GM18505 (cell line): ENCODE measurements around the gene TIMM23.
"Not testable (repeated sequence)": the region's sequence is repeated elsewhere in the genome, so short reads cannot be mapped to it uniquely, and the experiment has no call there.

Source experiments
- ATAC-seq: cut with Tn5 transposase; IDR thresholded peaks from one replicate; pipeline ENCODE4 v1.9.1; 2021; ENCODE audit not compliant: unreplicated experiment
- POLR2A ChIP-seq: IDR thresholded peaks from 4 replicates; pipeline ENCODE4 v1.6.1; 2011; ENCODE audit warnings: borderline replicate concordance; ENCODE audit not compliant: insufficient read depth, insufficient read length; ENCODE audit errors: extremely low read depth

TIMM23 gene

DNA sequence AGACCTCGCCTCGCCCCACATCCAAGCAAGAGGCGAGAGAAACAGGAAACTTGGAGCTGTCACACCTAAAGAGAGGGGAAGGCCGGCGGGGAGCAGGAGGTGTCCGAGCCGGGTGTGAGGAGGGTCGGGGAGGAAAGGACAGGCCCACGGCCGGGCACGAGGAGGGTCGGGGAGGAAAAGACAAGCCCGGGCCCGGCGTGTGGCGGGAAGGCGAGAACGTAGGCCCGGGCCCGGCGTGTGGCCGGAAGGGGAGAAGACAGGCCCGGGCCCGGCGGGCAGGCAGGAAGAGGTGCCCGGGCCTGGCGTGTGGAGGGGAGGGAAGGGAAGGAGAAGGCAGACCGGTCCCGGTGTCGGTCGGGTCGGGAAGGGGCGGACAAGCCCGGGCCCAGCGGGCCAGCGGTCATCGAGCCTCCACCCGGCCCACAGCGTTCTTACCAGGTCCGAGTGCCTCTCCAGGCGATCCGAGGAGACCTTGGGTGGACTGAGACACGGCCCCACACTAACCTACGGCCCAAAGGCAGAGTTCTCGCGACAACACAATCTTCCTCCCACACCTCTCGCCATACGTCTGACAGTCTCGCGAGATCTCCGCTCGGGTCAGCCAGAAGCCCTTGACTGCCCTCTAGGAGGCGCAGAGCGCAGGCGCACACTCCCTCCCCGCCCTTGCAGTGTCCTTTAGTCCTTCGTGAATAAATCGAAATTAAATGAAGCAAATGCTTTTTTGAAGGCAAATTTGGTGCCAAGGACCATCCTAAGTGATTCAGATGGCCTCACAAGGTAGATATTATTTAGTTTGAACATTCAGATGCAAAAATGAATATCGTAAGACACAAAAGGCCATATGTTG, 58.0 kb downstream of the TIMM23 start, which contains the start of gene NCOA4:
TSS of gene NCOA4 (minus strand) at position 533 of the 847 bp plus-strand sequence. CDS start 13,943 bp downstream, outside the sequence.
- peak; percentile 97 for ATAC-seq
- TF ChIP-seq POLR2A: peak; percentile 95

DNA sequence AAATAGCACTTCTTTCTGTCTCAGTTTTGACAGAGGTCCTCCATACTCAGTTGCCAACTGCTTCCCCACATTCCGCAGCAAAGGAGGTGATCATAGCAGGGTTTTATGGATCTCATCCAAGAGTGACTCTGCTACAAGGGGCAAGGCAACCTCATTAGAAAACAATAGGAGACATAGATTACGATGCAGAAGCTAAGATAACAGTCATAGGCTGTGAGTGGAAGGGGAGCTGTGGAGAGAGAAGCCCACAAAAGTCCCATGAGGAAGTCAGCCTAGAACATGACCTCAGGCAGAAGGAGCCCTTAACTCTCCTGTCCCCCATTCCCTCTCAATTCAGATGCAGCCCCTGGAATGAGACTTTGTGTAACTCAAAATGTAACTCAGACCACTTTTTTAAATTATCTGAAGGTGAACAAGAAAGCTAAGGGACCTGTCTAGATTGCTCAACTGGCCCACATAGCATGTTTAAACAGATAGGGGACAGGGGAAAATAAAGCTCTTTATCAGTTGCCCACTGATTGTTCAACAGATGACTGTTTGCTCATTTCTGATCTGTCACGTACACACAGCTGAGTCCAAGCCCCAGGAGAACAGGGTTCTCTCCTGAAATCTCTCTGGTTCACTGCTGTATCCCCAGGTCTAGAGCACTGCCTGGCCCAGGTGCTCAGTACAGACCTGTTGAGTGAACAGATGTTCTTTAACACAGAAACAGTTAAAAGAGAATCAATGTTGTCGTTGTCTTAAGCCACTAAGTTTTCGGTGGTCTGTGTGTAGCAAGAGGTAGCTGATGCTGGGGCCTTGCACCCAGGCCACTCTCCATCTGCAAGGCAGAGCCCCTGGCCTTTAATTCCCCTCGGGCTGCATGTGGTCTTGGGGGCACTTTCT, 59.6 kb downstream of the TIMM23 start:
- ATAC-seq: no peak
- TF ChIP-seq POLR2A: no peak

- TF ChIP-seq POLR2A: no peak
- ATAC-seq: no peak
Measured at GRCh38 chr10:46033602-46034011, 61.3 kb downstream of the TIMM23 start.

- no peak for ATAC-seq
- TF ChIP-seq POLR2A: no peak
Measured at GRCh38 chr10:46035923-46036849, 63.9 kb downstream of the TIMM23 start.

- ATAC-seq: no peak
- TF ChIP-seq POLR2A: no peak
Measured at GRCh38 chr10:46037107-46037825, 65.0 kb downstream of the TIMM23 start.

DNA sequence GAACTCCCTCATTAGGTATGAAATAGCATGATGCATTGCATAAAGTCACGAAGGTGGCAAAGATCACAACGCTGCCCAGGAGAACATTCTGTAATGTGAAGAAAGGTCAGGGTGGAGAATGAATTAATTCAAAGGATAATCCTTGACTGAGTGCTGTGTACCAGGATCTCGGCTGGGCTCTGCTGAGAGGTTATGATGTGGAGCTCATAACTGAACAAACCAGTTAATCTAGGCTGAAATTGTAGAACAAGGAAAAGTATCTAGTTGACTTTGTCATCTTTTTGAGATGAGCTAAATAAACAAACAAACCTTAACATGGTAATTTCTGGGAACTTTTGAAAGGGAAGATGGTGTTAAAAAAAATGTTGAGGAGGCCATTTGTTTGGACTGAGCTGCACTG, 67.7 kb downstream of the TIMM23 start:
- no peak for TF ChIP-seq POLR2A
- no peak for ATAC-seq

- no peak for TF ChIP-seq POLR2A
- ATAC-seq: no peak
Measured at GRCh38 chr10:46042527-46042926, 70.2 kb downstream of the TIMM23 start.

GRCh38 chr10:46046261-46046660, 74.0 kb downstream of the TIMM23 start, which contains the start of gene MSMB:
Gene MSMB (minus strand): TSS chr10:46046269. CDS start chr10:46046237, 32 bp downstream.
- no peak for TF ChIP-seq POLR2A
- no peak for ATAC-seq

- no peak for ATAC-seq
Measured at GRCh38 chr10:46048152-46048551, 75.9 kb downstream of the TIMM23 start.

DNA sequence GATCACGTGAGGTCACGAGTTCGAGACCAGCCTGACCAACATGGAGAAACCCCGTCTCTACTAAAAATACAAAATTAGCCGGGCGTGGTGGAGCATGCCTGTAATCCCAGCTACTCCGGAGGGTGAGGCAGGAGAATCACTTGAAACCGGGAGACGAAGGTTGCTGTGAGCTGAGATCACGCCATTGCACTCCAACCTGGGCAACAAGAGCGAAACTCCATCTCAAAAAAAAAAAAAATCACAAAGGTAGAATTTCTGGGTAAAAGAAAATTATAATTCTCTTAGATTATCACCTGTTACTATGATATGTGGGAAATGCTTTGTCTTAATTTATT, 77.2 kb downstream of the TIMM23 start:
- ATAC-seq: not testable (repeated sequence)

More at GRCh38 chr10:46048152-46048551, 75.9 kb downstream of the TIMM23 start:
- no peak for TF ChIP-seq POLR2A

DNA sequence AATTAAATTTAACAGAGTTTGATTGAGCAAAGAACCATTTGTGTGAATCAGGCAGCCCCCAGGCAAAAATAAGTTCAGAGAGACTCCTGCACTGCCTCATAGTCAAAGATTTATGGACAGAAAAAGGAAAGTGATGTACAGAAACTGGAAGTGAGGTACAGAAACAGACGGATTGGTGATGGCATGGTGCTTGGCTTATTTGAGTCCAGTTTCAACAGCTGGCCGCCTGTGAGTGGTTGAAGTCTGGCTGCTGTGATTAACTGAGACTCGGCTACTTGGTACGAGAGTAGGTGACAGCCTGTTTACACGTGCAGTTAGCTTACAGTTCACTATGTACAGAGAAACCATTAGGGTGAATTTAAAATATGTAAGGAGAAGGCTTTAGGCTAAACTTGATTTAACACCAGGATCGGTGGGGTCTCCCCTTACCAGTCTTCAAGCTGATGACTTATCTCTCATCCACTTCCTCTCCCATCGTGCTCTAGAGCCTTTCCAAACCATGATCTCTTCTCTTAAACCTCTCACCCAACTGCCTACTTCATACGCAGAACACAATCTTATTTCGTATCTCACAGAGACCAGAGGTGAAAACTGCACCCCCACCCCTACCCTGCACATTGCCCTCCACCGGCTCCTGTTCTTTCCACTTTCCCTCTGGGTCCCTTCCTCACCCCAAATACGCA, 78.8 kb downstream of the TIMM23 start:
- ATAC-seq: no peak
- TF ChIP-seq POLR2A: no peak
